Ectodermal cell (in vitro differentiated cells): ENCODE data around the gene PLPPR3.
A peak's percentile ranks its signal among the peaks of the same experiment; 100 is the strongest.

Source experiments
- H3K27ac ChIP-seq: 2 replicates; pipeline ENCODE4 v1.7.0; 2013; ENCODE audit warnings: mild to moderate bottlenecking, low read depth, low read length; ENCODE audit not compliant: insufficient read depth, poor library complexity, severe bottlenecking
- H3K27me3 ChIP-seq: 2 replicates; pipeline ENCODE4 v1.7.0; 2013; ENCODE audit warnings: mild to moderate bottlenecking, low read length; ENCODE audit not compliant: insufficient read depth, control insufficient read depth, poor library complexity, severe bottlenecking
- H3K36me3 ChIP-seq: one replicate; pipeline ENCODE4 v1.7.0; 2013; ENCODE audit warnings: low read length; ENCODE audit not compliant: control insufficient read depth, insufficient read depth
- H3K4me1 ChIP-seq: one replicate; pipeline ENCODE4 v1.7.0; 2013; ENCODE audit warnings: low read length; ENCODE audit not compliant: control insufficient read depth, insufficient read depth
- H3K4me3 ChIP-seq: 2 replicates; pipeline ENCODE4 v1.7.0; 2013; ENCODE audit warnings: low read depth, low read length, control low read depth; ENCODE audit not compliant: insufficient read depth
- H3K9me3 ChIP-seq: 2 replicates; pipeline ENCODE4 v1.7.0; 2013; ENCODE audit warnings: mild to moderate bottlenecking, low read length, moderate library complexity; ENCODE audit not compliant: control insufficient read depth
- WGBS, 2 experiments: methylation state at CpG; one replicate each; pipeline ENCODE4 v1.1.7; 2013; ENCODE audit warnings: missing lambda C conversion rate in 2 of 2; 5-methylcytosine and 5-hydroxymethylcytosine counted together

The PLPPR3 gene

GRCh38 chr19:801861-802497 lies 19.8 kb downstream of the PLPPR3 start:
- no peaks in the 10 kb centered on the region for H3K9me3 ChIP-seq
- no peak overlapping the region for H3K4me3 ChIP-seq
- H3K27me3 ChIP-seq, result no peaks in the 10 kb centered on the region
- H3K27ac ChIP-seq, result peak overlapping the region; percentile 59
- 87 to 90% methylated on average over 23 of the region's 23 CpGs for WGBS, 2 experiments
- H3K36me3 ChIP-seq, result peaks cover 38% of the 10 kb centered on the region
- H3K4me1 ChIP-seq, result peaks cover 28% of the 10 kb centered on the region

- Histone ChIP-seq H3K36me3 (peaks cover 31% of the 10 kb centered on the region), H3K27ac (no peak overlapping the region), H3K27me3 (no peaks in the 10 kb centered on the region), H3K9me3 (no peaks in the 10 kb centered on the region), H3K4me1 (peaks cover 28% of the 10 kb centered on the region), H3K4me3 (no peak overlapping the region)
- WGBS, 2 experiments, result 92% methylated on average over 29 of the region's 29 CpGs
These were observed 20.5 kb downstream of the PLPPR3 start for GRCh38 chr19:801030-801860.

- Histone ChIP-seq H3K27me3 (no peaks in the 10 kb centered on the region), H3K9me3 (no peaks in the 10 kb centered on the region), H3K36me3 (peaks cover 24% of the 10 kb centered on the region), H3K4me3 (no peak overlapping the region), H3K4me1 (peaks cover 28% of the 10 kb centered on the region), H3K27ac (no peak overlapping the region)
- 87% methylated on average over 17 of the region's 17 CpGs for WGBS, 2 experiments
These were observed 21.3 kb downstream of the PLPPR3 start for GRCh38 chr19:800360-801029.

GRCh38 chr19:799076-799881 lies 22.5 kb downstream of the PLPPR3 start:
- Histone ChIP-seq H3K4me1 (peaks cover 28% of the 10 kb centered on the region), H3K36me3 (peaks cover 11% of the 10 kb centered on the region), H3K27ac (peak overlapping the region; percentile 22), H3K9me3 (no peaks in the 10 kb centered on the region), H3K4me3 (peak overlapping the region; percentile 93), H3K27me3 (no peaks in the 10 kb centered on the region)
- 20 to 24% methylated on average over 28 of the region's 28 CpGs for whole genome bisulfite sequencing, 2 experiments

GRCh38 chr19:798415-799075 lies 23.2 kb downstream of the PLPPR3 start:
- H3K27ac ChIP-seq, result peak overlapping the region; percentile 55
- no peaks in the 10 kb centered on the region for H3K27me3 ChIP-seq
- H3K4me1 ChIP-seq, result peaks cover 28% of the 10 kb centered on the region
- H3K9me3 ChIP-seq, result no peaks in the 10 kb centered on the region
- peaks cover 4% of the 10 kb centered on the region for H3K36me3 ChIP-seq
- H3K4me3 ChIP-seq, result peak overlapping the region; percentile 93
- 1% methylated on average over 44 of the region's 44 CpGs for WGBS, 2 experiments

- Histone ChIP-seq H3K27ac (peak overlapping the region; percentile 99), H3K9me3 (no peaks in the 10 kb centered on the region), H3K27me3 (no peaks in the 10 kb centered on the region), H3K36me3 (peaks cover 4% of the 10 kb centered on the region), H3K4me1 (peaks cover 28% of the 10 kb centered on the region), H3K4me3 (peak overlapping the region; percentile 93)
- 0% methylated on average over 128 to 129 of the region's 129 CpGs for WGBS, 2 experiments
These were observed 24.0 kb downstream of the PLPPR3 start for GRCh38 chr19:797528-798414.

- peaks cover 4% of the 10 kb centered on the region for H3K36me3 ChIP-seq
- H3K27ac ChIP-seq, result peak within 1 kb of the TSS; percentile 99
- H3K27me3 ChIP-seq, result no peaks in the 10 kb centered on the region
- 2 to 3% methylated on average over 83 of the region's 83 CpGs for WGBS, 2 experiments
- no peaks in the 10 kb centered on the region for H3K9me3 ChIP-seq
- peak within 1 kb of the TSS; percentile 93 for H3K4me3 ChIP-seq
- H3K4me1 ChIP-seq, result peaks cover 24% of the 10 kb centered on the region
These were observed 24.8 kb downstream of the PLPPR3 start, which contains the start of gene PTBP1 for GRCh38 chr19:796692-797527. TSS of gene PTBP1 (plus strand) at chr19:797452. CDS start at chr19:797498, 46 bp downstream.

GRCh38 chr19:795691-796581 lies 25.8 kb downstream of the PLPPR3 start:
- peaks cover 4% of the 10 kb centered on the region for H3K36me3 ChIP-seq
- H3K4me3 ChIP-seq, result peak overlapping the region; percentile 58
- H3K27ac ChIP-seq, result no peak overlapping the region
- H3K27me3 ChIP-seq, result no peaks in the 10 kb centered on the region
- peaks cover 15% of the 10 kb centered on the region for H3K4me1 ChIP-seq
- H3K9me3 ChIP-seq, result no peaks in the 10 kb centered on the region
- 92 to 93% methylated on average over 39 of the region's 39 CpGs for WGBS, 2 experiments
